ENCODE data around the gene TSPEAR.

TSPEAR gene

GRCh38 chr21:44475266-44475845 lies 236.0 kb downstream of the TSPEAR start:
- H3K27ac Mint-ChIP-seq = no peak overlapping the region
- H3K27me3 Mint-ChIP-seq = peaks cover 0 to 13% of the 10 kb centered on the region in 2 donors
- H3K36me3 Mint-ChIP-seq (ENCODE audit: insufficient read depth) = no peaks in the 10 kb centered on the region
- ATAC-seq (replicated peaks) (no peak), DNase-seq (no peak)
- no peaks in the 10 kb centered on the region for H3K9me3 Mint-ChIP-seq
- peaks cover 5 to 6% of the 10 kb centered on the region in 2 donors for H3K4me1 Mint-ChIP-seq (ENCODE audit: low read depth in 2 of 2)
- no peak overlapping the region for H3K4me3 Mint-ChIP-seq

DNA sequence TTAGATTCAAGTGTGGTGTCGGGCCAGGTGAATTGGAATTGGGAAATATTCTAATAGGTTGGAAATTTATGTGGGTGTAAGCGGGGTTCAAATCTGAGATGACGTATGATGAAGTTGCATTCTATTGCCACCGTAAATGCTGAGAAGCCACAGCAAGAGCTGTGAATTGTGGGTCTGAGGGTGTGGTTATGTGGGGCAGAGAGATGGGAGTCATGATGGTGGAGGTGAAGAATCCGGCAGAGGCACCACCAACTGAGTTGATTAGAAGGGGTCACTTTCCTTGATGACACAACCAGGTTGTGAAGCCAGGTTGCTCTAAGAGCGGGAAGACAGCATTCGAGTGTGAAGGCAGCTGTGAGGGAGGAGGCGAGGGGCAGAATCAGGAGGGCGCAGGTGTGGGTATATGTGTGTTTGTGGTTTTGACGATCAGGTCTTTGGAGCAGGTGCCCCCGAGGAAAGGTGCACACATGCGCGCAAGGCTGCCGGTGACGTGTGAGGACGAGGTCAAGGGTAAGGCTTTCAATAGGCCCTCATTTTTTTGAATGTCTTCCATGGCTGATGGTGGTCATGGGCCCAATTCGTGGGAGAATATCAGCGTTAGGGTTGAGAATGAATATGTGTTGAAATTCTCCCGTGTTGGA lies 237.3 kb downstream of the TSPEAR start:
- H3K27ac Mint-ChIP-seq = no peak overlapping the region
- no peaks in the 10 kb centered on the region for H3K36me3 Mint-ChIP-seq (ENCODE audit: insufficient read depth)
- H3K4me3 Mint-ChIP-seq = no peak overlapping the region
- H3K9me3 Mint-ChIP-seq = no peaks in the 10 kb centered on the region
- no peak for DNase-seq
- H3K27me3 Mint-ChIP-seq = peaks cover 5 to 16% of the 10 kb centered on the region in 2 donors
- ATAC-seq (replicated peaks) = peak; percentile 56
- H3K4me1 Mint-ChIP-seq (ENCODE audit: low read depth in 2 of 2) = peaks cover 3% of the 10 kb centered on the region in 2 donors

- Mint-ChIP-seq H3K36me3 (ENCODE audit: insufficient read depth) (no peaks in the 10 kb centered on the region), H3K9me3 (no peaks in the 10 kb centered on the region), H3K4me1 (ENCODE audit: low read depth in 2 of 2) (no peaks in the 10 kb centered on the region), H3K4me3 (no peak overlapping the region), H3K27ac (no peak overlapping the region), H3K27me3 (peaks cover 5 to 11% of the 10 kb centered on the region in 2 donors)
- ATAC-seq (replicated peaks) = no peak
- DNase-seq = no peak
These were observed 239.4 kb downstream of the TSPEAR start for GRCh38 chr21:44471996-44472395.

- peaks cover 5 to 16% of the 10 kb centered on the region in 2 donors for H3K27me3 Mint-ChIP-seq
- ATAC-seq (replicated peaks) (no peak), DNase-seq (no peak)
- no peaks in the 10 kb centered on the region for H3K4me1 Mint-ChIP-seq (ENCODE audit: low read depth in 2 of 2)
- H3K36me3 Mint-ChIP-seq (ENCODE audit: insufficient read depth) = peaks cover 4% of the 10 kb centered on the region
- no peak overlapping the region for H3K4me3 Mint-ChIP-seq
- H3K9me3 Mint-ChIP-seq = no peaks in the 10 kb centered on the region
- no peak overlapping the region for H3K27ac Mint-ChIP-seq
These were observed 240.0 kb downstream of the TSPEAR start for GRCh38 chr21:44471341-44471740.

DNA sequence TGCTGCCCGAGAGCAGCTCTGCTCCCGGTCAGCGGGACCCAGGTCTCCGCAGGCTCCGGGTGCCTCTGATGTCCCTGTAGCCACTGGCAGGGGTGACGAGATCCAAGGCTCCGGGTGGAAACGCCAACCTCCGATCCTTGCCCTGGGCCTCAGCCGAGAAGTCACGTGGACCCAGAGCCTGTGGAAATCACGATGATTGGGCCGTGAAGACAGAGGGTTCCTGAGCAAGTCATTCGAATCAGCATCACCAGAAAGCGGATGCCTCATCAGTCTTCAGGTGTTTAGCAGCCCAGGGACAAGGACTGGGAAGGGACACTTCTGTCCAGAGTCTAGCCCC lies 243.5 kb downstream of the TSPEAR start:
- Mint-ChIP-seq H3K4me1 (ENCODE audit: low read depth in 2 of 2) (no peaks in the 10 kb centered on the region), H3K36me3 (ENCODE audit: insufficient read depth) (peaks cover 4% of the 10 kb centered on the region), H3K27ac (no peak overlapping the region), H3K4me3 (no peak overlapping the region), H3K27me3 (peaks cover 5 to 28% of the 10 kb centered on the region in 2 donors), H3K9me3 (no peaks in the 10 kb centered on the region)
- ATAC-seq (replicated peaks) (no peak), DNase-seq (no peak)

GRCh38 chr21:44466996-44467858 lies 244.1 kb downstream of the TSPEAR start:
- no peaks in the 10 kb centered on the region for H3K4me1 Mint-ChIP-seq (ENCODE audit: low read depth in 2 of 2)
- no peak for ATAC-seq (replicated peaks)
- no peaks in the 10 kb centered on the region for H3K9me3 Mint-ChIP-seq
- H3K27me3 Mint-ChIP-seq = peaks cover 5 to 28% of the 10 kb centered on the region in 2 donors
- H3K4me3 Mint-ChIP-seq = no peak overlapping the region
- no peak overlapping the region for H3K27ac Mint-ChIP-seq
- peaks cover 4% of the 10 kb centered on the region for H3K36me3 Mint-ChIP-seq (ENCODE audit: insufficient read depth)
- DNase-seq = no peak

- H3K4me3 Mint-ChIP-seq = no peak overlapping the region
- no peak for ATAC-seq (replicated peaks)
These were observed 244.9 kb downstream of the TSPEAR start for GRCh38 chr21:44466351-44466954.

DNA sequence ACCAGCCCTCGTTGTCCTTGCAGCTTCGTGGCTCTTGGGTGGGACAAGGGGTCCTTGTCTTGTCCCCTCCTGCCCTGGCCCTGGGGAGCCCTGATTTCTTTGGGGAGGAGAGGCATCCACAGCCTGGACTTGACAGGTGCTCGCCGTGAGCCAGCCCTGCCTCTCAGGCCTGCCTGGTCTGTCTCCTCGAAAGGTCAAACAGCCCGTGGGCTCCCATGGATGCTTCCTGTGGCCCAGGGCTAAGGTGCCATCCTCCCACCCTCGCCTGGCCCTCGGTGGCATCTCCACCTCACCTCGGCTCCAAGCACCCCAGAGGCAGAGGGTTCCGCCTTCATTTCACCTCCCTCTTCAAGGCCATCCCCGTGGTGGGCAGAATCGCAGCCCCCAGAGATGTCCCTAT lies 247.0 kb downstream of the TSPEAR start:
- H3K36me3 Mint-ChIP-seq (ENCODE audit: insufficient read depth) = peaks cover 4% of the 10 kb centered on the region
- no peak overlapping the region for H3K27ac Mint-ChIP-seq
- peaks cover 0 to 19% of the 10 kb centered on the region in 2 donors for H3K27me3 Mint-ChIP-seq
- no peaks in the 10 kb centered on the region for H3K9me3 Mint-ChIP-seq
- no peak overlapping the region for H3K4me3 Mint-ChIP-seq
- ATAC-seq (replicated peaks) = no peak
- DNase-seq = no peak
- H3K4me1 Mint-ChIP-seq (ENCODE audit: low read depth in 2 of 2) = no peaks in the 10 kb centered on the region

More at GRCh38 chr21:44466351-44466954, 244.9 kb downstream of the TSPEAR start:
- Mint-ChIP-seq H3K36me3 (ENCODE audit: insufficient read depth) (peaks cover 4% of the 10 kb centered on the region), H3K27ac (no peak overlapping the region), H3K9me3 (no peaks in the 10 kb centered on the region), H3K27me3 (peaks cover 5 to 28% of the 10 kb centered on the region in 2 donors), H3K4me1 (ENCODE audit: low read depth in 2 of 2) (no peaks in the 10 kb centered on the region)
- no peak for DNase-seq

GRCh38 chr21:44463724-44464123 lies 247.6 kb downstream of the TSPEAR start:
- no peak overlapping the region for H3K4me3 Mint-ChIP-seq
- ATAC-seq (replicated peaks) (no peak), DNase-seq (no peak)
- H3K9me3 Mint-ChIP-seq = no peaks in the 10 kb centered on the region
- peaks cover 0 to 19% of the 10 kb centered on the region in 2 donors for H3K27me3 Mint-ChIP-seq
- H3K27ac Mint-ChIP-seq = no peak overlapping the region
- H3K36me3 Mint-ChIP-seq (ENCODE audit: insufficient read depth) = peaks cover 4% of the 10 kb centered on the region
- no peaks in the 10 kb centered on the region for H3K4me1 Mint-ChIP-seq (ENCODE audit: low read depth in 2 of 2)

DNA sequence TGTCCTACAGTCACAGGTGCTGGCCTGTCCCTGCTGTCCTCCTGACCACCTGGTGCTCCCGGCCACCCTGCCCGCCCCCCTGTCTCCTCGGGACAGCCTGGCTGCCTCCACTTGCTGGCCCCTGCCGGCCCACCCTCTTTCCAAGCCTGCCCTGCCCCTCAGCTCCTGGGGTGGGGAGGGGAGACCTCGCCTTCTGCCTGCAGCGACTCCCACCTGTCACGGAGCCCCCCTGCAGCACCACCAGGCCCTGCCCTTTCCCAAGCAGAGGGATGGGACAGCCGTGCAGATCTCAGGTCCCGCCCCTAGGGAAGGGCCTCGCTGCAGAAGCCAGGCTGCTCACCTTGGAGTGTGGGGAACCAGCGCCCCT lies 248.6 kb downstream of the TSPEAR start:
- no peaks in the 10 kb centered on the region for H3K9me3 Mint-ChIP-seq
- H3K27me3 Mint-ChIP-seq = peaks cover 0 to 19% of the 10 kb centered on the region in 2 donors
- ATAC-seq (replicated peaks) (no peak), DNase-seq (no peak)
- peaks cover 4% of the 10 kb centered on the region for H3K36me3 Mint-ChIP-seq (ENCODE audit: insufficient read depth)
- H3K27ac Mint-ChIP-seq = no peak overlapping the region
- no peak overlapping the region for H3K4me3 Mint-ChIP-seq
- no peaks in the 10 kb centered on the region for H3K4me1 Mint-ChIP-seq (ENCODE audit: low read depth in 2 of 2)

DNA sequence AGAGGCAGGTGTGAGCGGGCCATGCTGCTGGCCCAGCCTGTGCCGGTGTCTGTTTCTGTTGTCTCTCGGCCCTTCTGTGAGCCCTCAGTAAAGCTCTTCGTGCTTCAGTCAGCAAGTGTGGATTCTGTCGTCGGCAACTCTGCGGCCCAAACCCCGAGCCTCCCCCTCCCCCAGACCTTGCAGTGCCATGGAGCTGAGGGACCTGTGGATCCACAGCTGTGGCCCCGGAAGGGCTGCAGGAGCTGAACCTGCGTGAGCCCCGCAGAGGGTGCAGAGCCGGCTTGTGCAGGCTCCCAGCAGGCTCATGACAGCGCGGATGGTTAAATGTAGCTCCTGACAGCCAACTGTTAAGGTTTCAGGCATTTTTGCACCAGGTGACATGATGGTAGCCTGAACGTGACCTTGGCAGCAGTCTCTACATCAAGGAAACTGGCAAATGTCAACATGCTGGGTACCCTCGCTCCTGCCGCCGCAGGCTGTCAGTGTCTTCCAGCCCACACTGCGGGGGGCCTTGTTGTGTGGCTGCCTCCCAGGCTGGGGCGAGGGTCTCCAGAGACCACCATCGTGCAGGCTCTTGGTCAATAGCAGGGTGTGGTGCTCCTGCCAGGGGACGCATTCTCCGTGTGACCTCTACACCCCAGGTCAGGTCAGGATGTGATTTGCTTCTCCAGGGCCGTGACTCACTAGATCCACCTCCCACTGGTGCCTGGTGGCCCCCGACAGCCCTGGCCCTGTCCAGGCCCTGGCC lies 249.1 kb downstream of the TSPEAR start:
- ATAC-seq (replicated peaks) (no peak), DNase-seq (no peak)
- Mint-ChIP-seq H3K4me1 (ENCODE audit: low read depth in 2 of 2) (no peaks in the 10 kb centered on the region), H3K27ac (no peak overlapping the region), H3K36me3 (ENCODE audit: insufficient read depth) (peaks cover 4% of the 10 kb centered on the region), H3K4me3 (no peak overlapping the region), H3K9me3 (no peaks in the 10 kb centered on the region), H3K27me3 (peaks cover 0 to 19% of the 10 kb centered on the region in 2 donors)

DNA sequence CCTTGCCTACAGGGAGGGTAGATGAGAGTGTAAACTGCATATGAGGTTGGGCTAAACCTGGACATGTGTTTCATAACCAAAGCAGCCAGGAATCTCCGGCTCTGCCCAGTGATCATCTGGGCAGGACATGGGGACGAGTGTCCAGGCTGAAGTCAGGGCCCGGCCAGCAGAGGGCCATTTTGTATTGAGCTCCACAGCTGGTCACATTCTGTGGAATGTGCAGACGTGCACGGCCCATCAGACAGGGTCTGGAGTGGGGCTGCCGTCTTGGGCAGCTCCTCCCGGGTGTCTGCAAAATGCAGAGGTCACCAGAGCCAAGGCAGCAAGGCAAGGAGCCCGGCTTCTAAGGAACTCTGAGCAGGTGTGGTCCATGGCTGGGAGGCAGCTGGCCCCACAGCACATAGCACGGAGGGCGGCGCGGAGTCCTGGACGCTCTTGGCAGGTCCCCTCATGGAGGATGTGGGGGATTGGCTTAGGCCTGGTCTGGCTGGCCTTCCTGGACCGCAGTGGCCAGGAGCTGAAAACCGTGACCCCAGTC lies 249.8 kb downstream of the TSPEAR start:
- DNase-seq (no peak), ATAC-seq (replicated peaks) (no peak)
- H3K4me3 Mint-ChIP-seq = no peak overlapping the region
- no peak overlapping the region for H3K27ac Mint-ChIP-seq
- H3K27me3 Mint-ChIP-seq = peaks cover 0 to 12% of the 10 kb centered on the region in 2 donors
- H3K9me3 Mint-ChIP-seq = no peaks in the 10 kb centered on the region
- H3K36me3 Mint-ChIP-seq (ENCODE audit: insufficient read depth) = peaks cover under 1% of the 10 kb centered on the region
- H3K4me1 Mint-ChIP-seq (ENCODE audit: low read depth in 2 of 2) = no peaks in the 10 kb centered on the region

DNA sequence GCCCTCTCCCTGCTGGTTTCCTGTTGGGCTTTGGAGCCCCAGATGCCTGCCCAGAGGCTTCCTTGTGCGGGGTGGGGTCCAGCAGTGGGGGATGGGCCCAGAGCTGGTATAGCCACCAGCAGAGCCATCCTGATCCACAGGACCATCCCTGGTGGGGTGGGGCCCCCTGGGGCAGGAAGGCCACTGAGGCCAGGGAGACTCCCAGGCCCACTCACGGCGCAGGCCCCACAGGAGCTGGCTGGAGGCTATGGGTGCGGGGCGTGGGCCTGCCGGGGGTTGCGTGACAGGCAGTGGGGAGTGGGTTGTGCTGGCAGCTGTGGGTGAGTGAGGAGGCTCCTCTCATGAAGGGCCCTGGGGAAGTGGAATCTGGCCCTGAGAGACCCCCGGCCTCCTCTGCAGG lies 250.4 kb downstream of the TSPEAR start:
- ATAC-seq (replicated peaks) (no peak), DNase-seq (no peak)
- H3K27ac Mint-ChIP-seq = peak overlapping the region in 1 of 2 donors; percentile 46
- no peak overlapping the region for H3K4me3 Mint-ChIP-seq
- H3K9me3 Mint-ChIP-seq = no peaks in the 10 kb centered on the region
- H3K27me3 Mint-ChIP-seq = peaks cover 0 to 12% of the 10 kb centered on the region in 2 donors
- H3K4me1 Mint-ChIP-seq (ENCODE audit: low read depth in 2 of 2) = no peaks in the 10 kb centered on the region
- no peaks in the 10 kb centered on the region for H3K36me3 Mint-ChIP-seq (ENCODE audit: insufficient read depth)

All from effector memory CD8-positive, alpha-beta T cell (primary cell).